IMR-90 (cell line): ENCODE measurements around the gene GLCE.

ENCODE experiments used
- CHD1 ChIP-seq: IDR thresholded peaks from 2 replicates; pipeline ENCODE4 v1.6.1; 2012; ENCODE audit warnings: low read depth, low read length, improper control_type of control experiment
- CTCF ChIP-seq: conservative IDR thresholded peaks from 2 replicates; pipeline ENCODE4 v1.5.1; 2012; ENCODE audit warnings: mild to moderate bottlenecking, low read depth, low read length, improper control_type of control experiment
- ELK1 ChIP-seq: fragments of 150-350 bp; IDR thresholded peaks from 2 replicates; pipeline ENCODE4 v1.6.1; 2016; ENCODE audit warnings: low read depth, mild to moderate bottlenecking, low read length, moderate library complexity, borderline replicate concordance
- MAFK ChIP-seq: IDR thresholded peaks from 2 replicates; pipeline ENCODE4 v1.6.1; 2012; ENCODE audit warnings: low read depth, low read length, improper control_type of control experiment
- POLR2A ChIP-seq: IDR thresholded peaks from 2 replicates; pipeline ENCODE4 v1.6.1; 2012; ENCODE audit warnings: mild to moderate bottlenecking, low read depth, low read length
- RAD21 ChIP-seq: IDR thresholded peaks from 2 replicates; pipeline ENCODE4 v1.6.1; 2012; ENCODE audit warnings: low read length, improper control_type of control experiment
- RFX5 ChIP-seq: IDR thresholded peaks from 2 replicates; pipeline ENCODE4 v1.8.0; 2012; ENCODE audit warnings: low read depth, mild to moderate bottlenecking, low read length, moderate library complexity
- SMC3 ChIP-seq: fragments of 150-350 bp; IDR thresholded peaks from 2 replicates; pipeline ENCODE4 v1.6.1; 2016; ENCODE audit warnings: low read depth, mild to moderate bottlenecking, antibody characterized with exemption, low read length, moderate library complexity
- USF2 ChIP-seq: fragments of 150-350 bp; IDR thresholded peaks from 2 replicates; pipeline ENCODE4 v1.6.1; 2017; ENCODE audit warnings: mild to moderate bottlenecking, antibody characterized with exemption, low read length, low read depth

GRCh38 chr15:69320977-69321554 is 160.6 kb downstream of the GLCE start:
- no peak for TF ChIP-seq SMC3
- no peak for TF ChIP-seq RFX5
- TF ChIP-seq CTCF = no peak
- no peak for TF ChIP-seq POLR2A
- no peak for TF ChIP-seq USF2
- TF ChIP-seq CHD1 = no peak
- TF ChIP-seq ELK1 = no peak
- no peak for TF ChIP-seq RAD21
- no peak for TF ChIP-seq MAFK
